ENCODE data around the gene RMND1. TPM values are rescaled to one million over a fixed set of nuclear protein-coding genes. Genes with fewer than 3 reads are reported as not detected.

Gene RMND1
- total RNA-seq, 1 experiment from 2014 or later: 23.3 TPM

DNA sequence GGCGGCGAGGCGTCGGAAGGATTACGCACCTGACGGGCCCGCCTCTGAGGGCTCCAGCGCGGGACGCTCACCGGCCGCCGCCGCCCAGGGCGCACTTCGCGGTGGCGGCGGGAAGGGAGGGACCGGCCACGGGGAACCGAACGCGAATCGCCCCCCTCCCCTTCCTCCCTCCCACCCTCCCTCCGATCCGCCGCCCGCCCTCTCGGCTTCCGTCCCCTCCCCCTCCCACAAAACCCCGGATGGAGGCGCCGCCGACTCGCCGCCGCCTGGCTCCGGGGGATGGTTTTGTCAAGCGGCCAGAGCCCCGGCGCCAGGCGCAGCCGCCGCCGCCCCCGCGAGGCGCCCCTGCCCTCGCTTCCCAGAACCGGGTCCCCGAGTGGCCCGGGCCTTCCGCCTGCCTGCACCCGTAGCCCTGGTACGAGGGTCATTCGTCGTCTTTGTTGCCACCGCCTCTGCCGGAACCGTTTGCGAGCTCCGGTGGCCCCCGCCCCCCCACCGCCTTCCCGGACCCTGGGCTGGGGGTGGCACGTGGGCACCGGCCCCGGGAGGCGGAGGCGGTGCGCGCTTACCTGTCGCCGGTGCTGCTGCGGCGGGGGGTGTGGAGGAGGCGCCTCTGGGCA is 61.0 kb downstream of the RMND1 start (continued):
- TF ChIP-seq HMGXB4 (CRISPR knock-in tag; IDR thresholded peaks at IDR 0.05) (0 out of 2 replicates have a peak, but pooled peaks have one; percentile 32), CTCF (IDR thresholded peaks at IDR 0.05) (no peak), ZNF416 (CRISPR knock-in tag; IDR thresholded peaks at IDR 0.05) (peak; percentile 56; the same call in 1 of the 2 replicates), FOXK1 (CRISPR knock-in tag; IDR thresholded peaks at IDR 0.05) (no peak), ZNF532 (CRISPR knock-in tag; IDR thresholded peaks at IDR 0.05; ENCODE audit: borderline replicate concordance) (no peak), ATF3 (CRISPR knock-in tag; conservative IDR thresholded peaks at IDR 0.05) (no peak), E2F5 (CRISPR knock-in tag; IDR thresholded peaks at IDR 0.05) (peak; percentile 57; the same call in 1 of the 2 replicates), GTF2I (CRISPR knock-in tag; conservative IDR thresholded peaks at IDR 0.05) (no peak), KAT7 (CRISPR knock-in tag; IDR thresholded peaks at IDR 0.05; ENCODE audit: borderline replicate concordance) (no peak; the same call in 1 of the 2 replicates), JUN (CRISPR knock-in tag; IDR thresholded peaks at IDR 0.05) (peak; percentile 57; the same call in 1 of the 2 replicates), GABPB1 (CRISPR knock-in tag; IDR thresholded peaks at IDR 0.05) (no peak), ZSCAN18 (CRISPR knock-in tag; IDR thresholded peaks at IDR 0.05) (no peak), SMAD4 (CRISPR knock-in tag; IDR thresholded peaks at IDR 0.05) (no peak), IRF2 (CRISPR knock-in tag; IDR thresholded peaks at IDR 0.05; ENCODE audit: borderline replicate concordance, low read depth) (no peak), MXD4 (CRISPR knock-in tag; IDR thresholded peaks at IDR 0.05; ENCODE audit: borderline replicate concordance) (no peak), ZNF512 (CRISPR knock-in tag; IDR thresholded peaks at IDR 0.05; ENCODE audit: borderline replicate concordance) (no peak), SOX15 (CRISPR knock-in tag; IDR thresholded peaks at IDR 0.05) (no peak)
- TF ChIP-seq, protein P1, sequence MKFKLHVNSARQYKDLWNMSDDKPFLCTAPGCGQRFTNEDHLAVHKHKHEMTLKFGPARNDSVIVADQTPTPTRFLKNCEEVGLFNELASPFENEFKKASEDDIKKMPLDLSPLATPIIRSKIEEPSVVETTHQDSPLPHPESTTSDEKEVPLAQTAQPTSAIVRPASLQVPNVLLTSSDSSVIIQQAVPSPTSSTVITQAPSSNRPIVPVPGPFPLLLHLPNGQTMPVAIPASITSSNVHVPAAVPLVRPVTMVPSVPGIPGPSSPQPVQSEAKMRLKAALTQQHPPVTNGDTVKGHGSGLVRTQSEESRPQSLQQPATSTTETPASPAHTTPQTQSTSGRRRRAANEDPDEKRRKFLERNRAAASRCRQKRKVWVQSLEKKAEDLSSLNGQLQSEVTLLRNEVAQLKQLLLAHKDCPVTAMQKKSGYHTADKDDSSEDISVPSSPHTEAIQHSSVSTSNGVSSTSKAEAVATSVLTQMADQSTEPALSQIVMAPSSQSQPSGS (CRISPR knock-in tag; IDR thresholded peaks at IDR 0.05; ENCODE audit: borderline replicate concordance, low read depth): no peak
- TF ChIP-seq, protein P2, sequence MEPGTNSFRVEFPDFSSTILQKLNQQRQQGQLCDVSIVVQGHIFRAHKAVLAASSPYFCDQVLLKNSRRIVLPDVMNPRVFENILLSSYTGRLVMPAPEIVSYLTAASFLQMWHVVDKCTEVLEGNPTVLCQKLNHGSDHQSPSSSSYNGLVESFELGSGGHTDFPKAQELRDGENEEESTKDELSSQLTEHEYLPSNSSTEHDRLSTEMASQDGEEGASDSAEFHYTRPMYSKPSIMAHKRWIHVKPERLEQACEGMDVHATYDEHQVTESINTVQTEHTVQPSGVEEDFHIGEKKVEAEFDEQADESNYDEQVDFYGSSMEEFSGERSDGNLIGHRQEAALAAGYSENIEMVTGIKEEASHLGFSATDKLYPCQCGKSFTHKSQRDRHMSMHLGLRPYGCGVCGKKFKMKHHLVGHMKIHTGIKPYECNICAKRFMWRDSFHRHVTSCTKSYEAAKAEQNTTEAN (CRISPR knock-in tag; IDR thresholded peaks at IDR 0.05): no peak
- TF ChIP-seq, protein P3, sequence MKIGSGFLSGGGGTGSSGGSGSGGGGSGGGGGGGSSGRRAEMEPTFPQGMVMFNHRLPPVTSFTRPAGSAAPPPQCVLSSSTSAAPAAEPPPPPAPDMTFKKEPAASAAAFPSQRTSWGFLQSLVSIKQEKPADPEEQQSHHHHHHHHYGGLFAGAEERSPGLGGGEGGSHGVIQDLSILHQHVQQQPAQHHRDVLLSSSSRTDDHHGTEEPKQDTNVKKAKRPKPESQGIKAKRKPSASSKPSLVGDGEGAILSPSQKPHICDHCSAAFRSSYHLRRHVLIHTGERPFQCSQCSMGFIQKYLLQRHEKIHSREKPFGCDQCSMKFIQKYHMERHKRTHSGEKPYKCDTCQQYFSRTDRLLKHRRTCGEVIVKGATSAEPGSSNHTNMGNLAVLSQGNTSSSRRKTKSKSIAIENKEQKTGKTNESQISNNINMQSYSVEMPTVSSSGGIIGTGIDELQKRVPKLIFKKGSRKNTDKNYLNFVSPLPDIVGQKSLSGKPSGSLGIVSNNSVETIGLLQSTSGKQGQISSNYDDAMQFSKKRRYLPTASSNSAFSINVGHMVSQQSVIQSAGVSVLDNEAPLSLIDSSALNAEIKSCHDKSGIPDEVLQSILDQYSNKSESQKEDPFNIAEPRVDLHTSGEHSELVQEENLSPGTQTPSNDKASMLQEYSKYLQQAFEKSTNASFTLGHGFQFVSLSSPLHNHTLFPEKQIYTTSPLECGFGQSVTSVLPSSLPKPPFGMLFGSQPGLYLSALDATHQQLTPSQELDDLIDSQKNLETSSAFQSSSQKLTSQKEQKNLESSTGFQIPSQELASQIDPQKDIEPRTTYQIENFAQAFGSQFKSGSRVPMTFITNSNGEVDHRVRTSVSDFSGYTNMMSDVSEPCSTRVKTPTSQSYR (CRISPR knock-in tag; IDR thresholded peaks at IDR 0.05): no peak

All from WTC11 (cell line).